CD14-positive monocyte (primary cell): ENCODE measurements around the gene PSMB11. TPM values are rescaled to one million over a fixed set of nuclear protein-coding genes. Genes with fewer than 3 reads are reported as not detected.

Experiments used
- DNase-seq, 3 donors: peaks; one replicate each; pipeline ENCODE4 v3.0.0-alpha.2; 2011 to 2022
- H2AFZ ChIP-seq: 2 replicates; pipeline ENCODE4 v1.6.0; 2012; ENCODE audit warnings: mild to moderate bottlenecking, low read depth, low read length, inconsistent platforms; ENCODE audit not compliant: insufficient read depth, poor library complexity, severe bottlenecking
- H3K27ac ChIP-seq, 2 donors: 1 replicate in 1 of 2; 2 replicates in 1 of 2; pipeline ENCODE4 v1.5.1; 2012 to 2013; ENCODE audit warnings: low read length in 2 of 2, control low read depth in 1 of 2, inconsistent platforms in 1 of 2, low read depth in 1 of 2, mild to moderate bottlenecking in 1 of 2
- H3K27me3 ChIP-seq, 2 donors: one replicate each; pipeline versions ENCODE4 v1.6.0 to v1.6.1; 2011 to 2013; ENCODE audit warnings: low read length in 2 of 2; ENCODE audit not compliant: control insufficient read depth in 2 of 2, insufficient read depth in 2 of 2
- H3K36me3 ChIP-seq, 2 donors: replicated peaks in 1 of 2; 1 replicate in 1 of 2; 2 replicates in 1 of 2; pipeline versions ENCODE4 v1.5.1 to v1.6.1; 2012 to 2013; ENCODE audit warnings: low read length in 2 of 2, control low read depth in 1 of 2, inconsistent platforms in 1 of 2, mild to moderate bottlenecking in 1 of 2; ENCODE audit not compliant: insufficient read depth in 2 of 2, control insufficient read depth in 1 of 2
- H3K4me1 ChIP-seq, 2 donors: 1 replicate in 1 of 2; 2 replicates in 1 of 2; pipeline versions ENCODE4 v1.5.1 to v1.6.1; 2012 to 2013; ENCODE audit warnings: low read length in 2 of 2, control low read depth in 1 of 2, inconsistent platforms in 1 of 2, mild to moderate bottlenecking in 1 of 2, moderate library complexity in 1 of 2; ENCODE audit not compliant: insufficient read depth in 2 of 2, control insufficient read depth in 1 of 2
- H3K4me2 ChIP-seq: replicated peaks from 2 replicates; pipeline ENCODE3; 2012; ENCODE audit warnings: low read length, moderate library complexity, mild to moderate bottlenecking; ENCODE audit not compliant: poor library complexity, severe bottlenecking; ENCODE audit errors: extremely low read depth
- H3K4me3 ChIP-seq, 3 experiments: fragments of 200-600 bp in 1 of 3; sonication (generic) in 1 of 3; replicated peaks in 1 of 3; 1 replicate in 2 of 3; 2 replicates in 1 of 3; pipeline ENCODE4 v1.5.1; 2011 to 2013; ENCODE audit warnings: low read length in 3 of 3, mild to moderate bottlenecking in 3 of 3, control low read depth in 2 of 3, low read depth in 2 of 3, inconsistent platforms in 1 of 3, moderate library complexity in 1 of 3
- H3K79me2 ChIP-seq: 2 replicates; pipeline ENCODE4 v1.6.0; 2012; ENCODE audit warnings: mild to moderate bottlenecking, control low read depth, inconsistent platforms, low read length, moderate library complexity; ENCODE audit not compliant: insufficient read depth
- H3K9ac ChIP-seq: 2 replicates; pipeline ENCODE4 v1.6.0; 2017; ENCODE audit warnings: low read length, mild to moderate bottlenecking; ENCODE audit not compliant: insufficient read depth, poor library complexity, severe bottlenecking
- H3K9me3 ChIP-seq, 2 donors: replicated peaks in 1 of 2; 1 replicate in 1 of 2; 2 replicates in 1 of 2; pipeline versions ENCODE4 v1.5.1 to v1.6.1; 2012 to 2013; ENCODE audit warnings: low read length in 2 of 2, control low read depth in 1 of 2; ENCODE audit not compliant: control insufficient read depth in 1 of 2, insufficient read depth in 1 of 2
- H4K20me1 ChIP-seq: 2 replicates; pipeline ENCODE4 v1.6.0; 2012; ENCODE audit warnings: mild to moderate bottlenecking, low read length, control low read depth, moderate library complexity; ENCODE audit not compliant: insufficient read depth
- H3K27ac Mint-ChIP-seq, 7 donors: one replicate each; pipeline ENCODE4 v1.8.0; 2020; ENCODE audit warnings: mild to moderate bottlenecking in 7 of 7, mixed read lengths in 7 of 7, moderate library complexity in 6 of 7, inconsistent platforms in 2 of 7
- H3K27me3 Mint-ChIP-seq, 3 donors: one replicate each; pipeline ENCODE4 v1.8.0; 2021 to 2022; ENCODE audit warnings: low read depth in 3 of 3, mild to moderate bottlenecking in 3 of 3, mixed read lengths in 3 of 3, moderate library complexity in 3 of 3, inconsistent platforms in 1 of 3
- H3K36me3 Mint-ChIP-seq, 2 donors: one replicate each; pipeline ENCODE4 v1.8.0; 2020; ENCODE audit warnings: mixed read lengths in 2 of 2, inconsistent platforms in 1 of 2, mild to moderate bottlenecking in 1 of 2
- H3K4me1 Mint-ChIP-seq: one replicate; pipeline ENCODE4 v1.8.0; 2020; ENCODE audit warnings: mild to moderate bottlenecking, mixed read lengths
- H3K4me3 Mint-ChIP-seq, 2 donors: one replicate each; pipeline ENCODE4 v1.8.0; 2020; ENCODE audit warnings: mild to moderate bottlenecking in 2 of 2, mixed read lengths in 2 of 2, moderate library complexity in 1 of 2
- H3K9me3 Mint-ChIP-seq, 7 donors: one replicate each; pipeline ENCODE4 v1.8.0; 2020 to 2022; ENCODE audit warnings: mixed read lengths in 7 of 7, mild to moderate bottlenecking in 6 of 7, moderate library complexity in 6 of 7, inconsistent platforms in 2 of 7
- CTCF ChIP-seq: fragments of 200-600 bp; IDR thresholded peaks from one replicate; pipeline ENCODE4 v1.8.0; 2022; ENCODE audit warnings: antibody characterized with exemption, mild to moderate bottlenecking
- WGBS: methylation state at CpG from one replicate; pipeline ENCODE4 v1.1.5; 2013; ENCODE audit warnings: missing lambda C conversion rate; ENCODE audit not compliant: insufficient coverage; 5-methylcytosine and 5-hydroxymethylcytosine counted together
- intact Hi-C, 2 donors: fragments of 100-400 bp; cut with micrococcal nuclease; formaldehyde crosslinking; loops; one replicate each; pipeline versions ENCODE4 v1.15.0 to v1.15.1; 2023
- polyA plus RNA-seq, 3 donors: library from polyadenylated mRNA; depleted of rRNA in 1 of 3; unstranded in 2 of 3; stranded (reverse) in 1 of 3; fragments of 300-500 nt in 2 of 3; fragments of >200 nt in 1 of 3; fragmentation: Illumina TruSeq in 2 of 3; gene quantifications; 1 replicate in 2 of 3; 2 replicates in 1 of 3; pipeline ENCODE4 v1.2.3, GENCODE V29; 2012 to 2021

The PSMB11 gene
- polyA plus RNA-seq, 3 donors: not detected

- H3K9me3 ChIP-seq: no peaks in the 10 kb centered on the region
- WGBS: no CpG with 5 or more reads among the region's 5 CpGs
- H3K27ac Mint-ChIP-seq: peak overlapping the region; percentile 88 to 94 (median 90)
- no peaks in the 10 kb centered on the region for H3K9me3 Mint-ChIP-seq
- peaks cover 23 to 37% of the 10 kb centered on the region in 2 donors for H3K4me1 ChIP-seq
- H3K79me2 ChIP-seq: peaks cover 53% of the 10 kb centered on the region
- peaks cover 28% of the 10 kb centered on the region for H3K4me1 Mint-ChIP-seq
- peaks cover 25% of the 10 kb centered on the region for H4K20me1 ChIP-seq
- peaks cover 72 to 86% of the 10 kb centered on the region in 2 donors for H3K36me3 Mint-ChIP-seq
- no peak for DNase-seq
- H3K27me3 ChIP-seq: no peaks in the 10 kb centered on the region
- no peak for TF ChIP-seq CTCF
- H3K27ac ChIP-seq: peak overlapping the region; percentile 75 to 80
- peaks cover 92 to 97% of the 10 kb centered on the region in 2 donors for H3K36me3 ChIP-seq
- H3K9ac ChIP-seq: no peak overlapping the region
- intact Hi-C loops: loop anchor here in 1 of 2 donors (5.0 kb wide), 2 partner anchors 34 to 104 kb away; partner anchors contain the start of gene SLC7A8
- H2AFZ ChIP-seq: no peak overlapping the region
- no peaks in the 10 kb centered on the region for H3K27me3 Mint-ChIP-seq
- H3K4me2 ChIP-seq: peak overlapping the region; percentile 4
- H3K4me3 Mint-ChIP-seq: no peak overlapping the region
- no peak overlapping the region for H3K4me3 ChIP-seq
Observed at GRCh38 chr14:23077962-23078361, 36.0 kb downstream of the PSMB11 start.

GRCh38 chr14:23078692-23079116 lies 36.7 kb downstream of the PSMB11 start:
- H3K27ac Mint-ChIP-seq: peak overlapping the region; percentile 88 to 94 (median 90)
- H3K4me3 ChIP-seq: peak overlapping the region in 1 of 3 experiments; percentile 12
- no peak for TF ChIP-seq CTCF
- no peaks in the 10 kb centered on the region for H3K9me3 ChIP-seq
- peaks cover 52% of the 10 kb centered on the region for H3K79me2 ChIP-seq
- intact Hi-C loops: loop anchor here in 1 of 2 donors (5.0 kb wide), 2 partner anchors 34 to 104 kb away; partner anchors contain the start of gene SLC7A8
- peak overlapping the region; percentile 75 to 80 for H3K27ac ChIP-seq
- peaks cover 28% of the 10 kb centered on the region for H3K4me1 Mint-ChIP-seq
- peaks cover 90 to 97% of the 10 kb centered on the region in 2 donors for H3K36me3 ChIP-seq
- WGBS: no CpG with 5 or more reads among the region's 2 CpGs
- no peaks in the 10 kb centered on the region for H3K27me3 Mint-ChIP-seq
- peak; percentile 90 to 97 (median 94) for DNase-seq
- no peaks in the 10 kb centered on the region for H3K27me3 ChIP-seq
- peaks cover 31% of the 10 kb centered on the region for H4K20me1 ChIP-seq
- H3K9me3 Mint-ChIP-seq: no peaks in the 10 kb centered on the region
- peaks cover 23 to 37% of the 10 kb centered on the region in 2 donors for H3K4me1 ChIP-seq
- H3K4me2 ChIP-seq: peak overlapping the region; percentile 4
- peaks cover 71 to 86% of the 10 kb centered on the region in 2 donors for H3K36me3 Mint-ChIP-seq
- H3K4me3 Mint-ChIP-seq: no peak overlapping the region
- H3K9ac ChIP-seq: no peak overlapping the region
- H2AFZ ChIP-seq: no peak overlapping the region
